WTC11 (cell line): ENCODE results near the gene DPY19L3. TPM values are rescaled to one million over a fixed set of nuclear protein-coding genes. Genes with fewer than 3 reads are reported as not detected.

ENCODE experiments used
- ATAC-seq: fragments of 200-7000 bp; cut with Tn5 transposase; 2 replicates; pipeline ENCODE4 v1.10.0; 2021; ENCODE audit warnings: mild to moderate bottlenecking, moderate library complexity
- CTCF ChIA-PET: fragments of 300-600 bp; sonication (Branson Sonifier 250); formaldehyde crosslinking; loops from one replicate; lab custom pipeline; 2021; ENCODE audit warnings: antibody characterized with exemption; lab: Charles Lee
- POLR2A ChIA-PET: fragments of 350-600 bp; sonication (Branson Sonifier 250); formaldehyde crosslinking; loops from one replicate; lab custom pipeline; 2021; ENCODE audit warnings: antibody characterized with exemption; lab: Charles Lee
- DNase-seq: peaks from one replicate; pipeline ENCODE4 v3.0.0; 2021; ENCODE audit warnings: low spot score
- H3K27ac Mint-ChIP-seq: 2 replicates; pipeline ENCODE4 v1.8.0; 2021; ENCODE audit warnings: mixed read lengths
- H3K27me3 Mint-ChIP-seq: 2 replicates; pipeline ENCODE4 v1.8.0; 2021; ENCODE audit warnings: low read depth, mild to moderate bottlenecking, moderate library complexity, mixed read lengths
- H3K36me3 Mint-ChIP-seq: 2 replicates; pipeline ENCODE4 v1.8.0; 2021; ENCODE audit warnings: mixed read lengths
- H3K4me1 Mint-ChIP-seq: 2 replicates; pipeline ENCODE4 v1.8.0; 2022; ENCODE audit warnings: mixed read lengths
- H3K4me3 Mint-ChIP-seq: 2 replicates; pipeline ENCODE4 v1.8.0; 2021; ENCODE audit warnings: mild to moderate bottlenecking, moderate library complexity, mixed read lengths
- H3K9me3 Mint-ChIP-seq: 2 replicates; pipeline ENCODE4 v1.8.0; 2021; ENCODE audit warnings: mixed read lengths
- ATF1 ChIP-seq: sonication (generic); formaldehyde crosslinking; IDR thresholded peaks from 2 replicates; pipeline ENCODE4 v1.8.1; 2023; ENCODE audit warnings: mild to moderate bottlenecking, moderate library complexity, missing genetic modification reagents
- EMX1 ChIP-seq: fragments of 250-450 bp; sonication (Bioruptor Pico); IDR thresholded peaks from 2 replicates; pipeline ENCODE4 v1.8.0; 2021; ENCODE audit warnings: mild to moderate bottlenecking
- JAZF1 ChIP-seq: fragments of 250-450 bp; sonication (Bioruptor Pico); IDR thresholded peaks from 2 replicates; pipeline ENCODE4 v1.9.0; 2021; ENCODE audit warnings: moderate library complexity, mild to moderate bottlenecking, inconsistent platforms
- MYBL2 ChIP-seq: sonication (generic); formaldehyde crosslinking; IDR thresholded peaks from 2 replicates; pipeline ENCODE4 v1.8.1; 2023; ENCODE audit warnings: mild to moderate bottlenecking, moderate library complexity, missing genetic modification reagents
- NR3C1 ChIP-seq: sonication (generic); formaldehyde crosslinking; conservative IDR thresholded peaks from 2 replicates; pipeline ENCODE4 v1.8.1; 2023; ENCODE audit warnings: low read depth, mild to moderate bottlenecking, missing genetic modification reagents
- PRRX2 ChIP-seq: fragments of 250-450 bp; sonication (Bioruptor Pico); IDR thresholded peaks from 2 replicates; pipeline ENCODE4 v1.8.0; 2021; ENCODE audit warnings: mild to moderate bottlenecking
- SOX15 ChIP-seq: fragments of 250-450 bp; sonication (Bioruptor Pico); IDR thresholded peaks from 2 replicates; pipeline ENCODE4 v1.9.0; 2021; ENCODE audit warnings: mild to moderate bottlenecking
- TEAD1 ChIP-seq: sonication (generic); formaldehyde crosslinking; IDR thresholded peaks from 2 replicates; pipeline ENCODE4 v1.8.0; 2022; ENCODE audit warnings: mild to moderate bottlenecking, missing genetic modification reagents
- ZBTB21 ChIP-seq: sonication (generic); formaldehyde crosslinking; IDR thresholded peaks from 2 replicates; pipeline ENCODE4 v1.8.1; 2023; ENCODE audit warnings: mild to moderate bottlenecking, missing genetic modification reagents, borderline replicate concordance
- ZNF263 ChIP-seq: sonication (generic); formaldehyde crosslinking; IDR thresholded peaks from 2 replicates; pipeline ENCODE4 v1.8.1; 2022; ENCODE audit warnings: low read depth, mild to moderate bottlenecking, moderate library complexity, missing genetic modification reagents
- ZNF317 ChIP-seq: sonication (generic); formaldehyde crosslinking; IDR thresholded peaks from 2 replicates; pipeline ENCODE4 v1.8.1; 2023; ENCODE audit warnings: low read depth, mild to moderate bottlenecking, moderate library complexity, missing genetic modification reagents, borderline replicate concordance
- ZNF423 ChIP-seq: fragments of 250-450 bp; sonication (Bioruptor Pico); IDR thresholded peaks from 2 replicates; pipeline ENCODE4 v2.1.2; 2022; ENCODE audit warnings: mild to moderate bottlenecking, moderate library complexity
- ZNF671 ChIP-seq: fragments of 250-450 bp; sonication (Bioruptor Pico); IDR thresholded peaks from 2 replicates; pipeline ENCODE4 v1.8.0; 2021; ENCODE audit warnings: mild to moderate bottlenecking
- total RNA-seq: library from RNA; stranded (reverse); gene quantifications from 3 replicates; pipeline ENCODE4 v1.2.3, GENCODE V29; 2021
- TF ChIP-seq, protein P1 (sequence below): sonication (generic); formaldehyde crosslinking; IDR thresholded peaks from 2 replicates; pipeline ENCODE4 v1.8.1; 2022; ENCODE audit warnings: mild to moderate bottlenecking, moderate library complexity, missing genetic modification reagents
- TF ChIP-seq, protein P2 (sequence below): sonication (generic); formaldehyde crosslinking; IDR thresholded peaks from 2 replicates; pipeline ENCODE4 v1.8.1; 2022; ENCODE audit warnings: missing genetic modification reagents, borderline replicate concordance
- TF ChIP-seq, protein P3 (sequence below): sonication (generic); formaldehyde crosslinking; conservative IDR thresholded peaks from 2 replicates; pipeline ENCODE4 v1.8.1; 2023; ENCODE audit warnings: mild to moderate bottlenecking, low read depth, missing genetic modification reagents, moderate library complexity
- TF ChIP-seq, protein P4 (sequence below): sonication (generic); formaldehyde crosslinking; IDR thresholded peaks from 2 replicates; pipeline ENCODE4 v1.8.1; 2023; ENCODE audit warnings: mild to moderate bottlenecking, missing genetic modification reagents, moderate library complexity
- TF ChIP-seq, protein P5 (sequence below): sonication (generic); formaldehyde crosslinking; IDR thresholded peaks from 2 replicates; pipeline ENCODE4 v1.8.0; 2022; ENCODE audit warnings: mild to moderate bottlenecking, missing genetic modification reagents
- TF ChIP-seq, protein P6 (sequence below): fragments of 250-450 bp; sonication (Bioruptor Pico); conservative IDR thresholded peaks from 2 replicates; pipeline ENCODE4 v1.9.0; 2021; ENCODE audit warnings: mild to moderate bottlenecking
- TF ChIP-seq, protein P7 (sequence below): fragments of 250-450 bp; sonication (Bioruptor Pico); IDR thresholded peaks from 2 replicates; pipeline ENCODE4 v1.9.0; 2021; ENCODE audit warnings: mild to moderate bottlenecking

Gene DPY19L3
- total RNA-seq, 1 experiment from 2014 or later, result 73.2 TPM

DNA sequence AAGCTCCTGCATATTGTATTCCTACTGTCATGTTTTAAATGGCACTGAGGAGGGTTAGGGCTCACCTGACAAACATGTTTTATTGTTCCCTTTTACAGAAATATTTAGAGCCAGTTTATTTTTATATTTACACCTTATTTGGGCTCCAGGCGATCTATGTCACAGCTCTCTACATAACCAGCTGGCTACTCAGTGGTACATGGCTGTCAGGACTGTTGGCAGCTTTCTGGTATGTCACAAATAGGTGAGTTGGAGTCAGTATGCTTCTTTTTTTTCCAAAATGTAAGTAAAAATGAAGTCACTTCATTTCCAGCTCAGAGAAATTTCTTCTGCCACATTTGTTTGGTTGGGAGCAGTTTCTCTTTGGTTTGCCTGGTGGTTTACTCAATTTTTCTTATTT lies 31.5 kb downstream of the DPY19L3 start (continued):
- TF ChIP-seq, protein P1, sequence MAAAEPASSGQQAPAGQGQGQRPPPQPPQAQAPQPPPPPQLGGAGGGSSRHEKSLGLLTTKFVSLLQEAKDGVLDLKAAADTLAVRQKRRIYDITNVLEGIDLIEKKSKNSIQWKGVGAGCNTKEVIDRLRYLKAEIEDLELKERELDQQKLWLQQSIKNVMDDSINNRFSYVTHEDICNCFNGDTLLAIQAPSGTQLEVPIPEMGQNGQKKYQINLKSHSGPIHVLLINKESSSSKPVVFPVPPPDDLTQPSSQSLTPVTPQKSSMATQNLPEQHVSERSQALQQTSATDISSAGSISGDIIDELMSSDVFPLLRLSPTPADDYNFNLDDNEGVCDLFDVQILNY (CRISPR knock-in tag), result no peak
- no peak for TF ChIP-seq SOX15
- no peak for TF ChIP-seq NR3C1
- TF ChIP-seq, protein P2, sequence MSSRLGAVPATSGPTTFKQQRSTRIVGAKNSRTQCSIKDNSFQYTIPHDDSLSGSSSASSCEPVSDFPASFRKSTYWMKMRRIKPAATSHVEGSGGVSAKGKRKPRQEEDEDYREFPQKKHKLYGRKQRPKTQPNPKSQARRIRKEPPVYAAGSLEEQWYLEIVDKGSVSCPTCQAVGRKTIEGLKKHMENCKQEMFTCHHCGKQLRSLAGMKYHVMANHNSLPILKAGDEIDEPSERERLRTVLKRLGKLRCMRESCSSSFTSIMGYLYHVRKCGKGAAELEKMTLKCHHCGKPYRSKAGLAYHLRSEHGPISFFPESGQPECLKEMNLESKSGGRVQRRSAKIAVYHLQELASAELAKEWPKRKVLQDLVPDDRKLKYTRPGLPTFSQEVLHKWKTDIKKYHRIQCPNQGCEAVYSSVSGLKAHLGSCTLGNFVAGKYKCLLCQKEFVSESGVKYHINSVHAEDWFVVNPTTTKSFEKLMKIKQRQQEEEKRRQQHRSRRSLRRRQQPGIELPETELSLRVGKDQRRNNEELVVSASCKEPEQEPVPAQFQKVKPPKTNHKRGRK (CRISPR knock-in tag), result no peak
- no peak for TF ChIP-seq EMX1 (CRISPR knock-in tag)
- TF ChIP-seq, protein P3, sequence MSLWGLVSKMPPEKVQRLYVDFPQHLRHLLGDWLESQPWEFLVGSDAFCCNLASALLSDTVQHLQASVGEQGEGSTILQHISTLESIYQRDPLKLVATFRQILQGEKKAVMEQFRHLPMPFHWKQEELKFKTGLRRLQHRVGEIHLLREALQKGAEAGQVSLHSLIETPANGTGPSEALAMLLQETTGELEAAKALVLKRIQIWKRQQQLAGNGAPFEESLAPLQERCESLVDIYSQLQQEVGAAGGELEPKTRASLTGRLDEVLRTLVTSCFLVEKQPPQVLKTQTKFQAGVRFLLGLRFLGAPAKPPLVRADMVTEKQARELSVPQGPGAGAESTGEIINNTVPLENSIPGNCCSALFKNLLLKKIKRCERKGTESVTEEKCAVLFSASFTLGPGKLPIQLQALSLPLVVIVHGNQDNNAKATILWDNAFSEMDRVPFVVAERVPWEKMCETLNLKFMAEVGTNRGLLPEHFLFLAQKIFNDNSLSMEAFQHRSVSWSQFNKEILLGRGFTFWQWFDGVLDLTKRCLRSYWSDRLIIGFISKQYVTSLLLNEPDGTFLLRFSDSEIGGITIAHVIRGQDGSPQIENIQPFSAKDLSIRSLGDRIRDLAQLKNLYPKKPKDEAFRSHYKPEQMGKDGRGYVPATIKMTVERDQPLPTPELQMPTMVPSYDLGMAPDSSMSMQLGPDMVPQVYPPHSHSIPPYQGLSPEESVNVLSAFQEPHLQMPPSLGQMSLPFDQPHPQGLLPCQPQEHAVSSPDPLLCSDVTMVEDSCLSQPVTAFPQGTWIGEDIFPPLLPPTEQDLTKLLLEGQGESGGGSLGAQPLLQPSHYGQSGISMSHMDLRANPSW, result no peak
- TF ChIP-seq, protein P4, sequence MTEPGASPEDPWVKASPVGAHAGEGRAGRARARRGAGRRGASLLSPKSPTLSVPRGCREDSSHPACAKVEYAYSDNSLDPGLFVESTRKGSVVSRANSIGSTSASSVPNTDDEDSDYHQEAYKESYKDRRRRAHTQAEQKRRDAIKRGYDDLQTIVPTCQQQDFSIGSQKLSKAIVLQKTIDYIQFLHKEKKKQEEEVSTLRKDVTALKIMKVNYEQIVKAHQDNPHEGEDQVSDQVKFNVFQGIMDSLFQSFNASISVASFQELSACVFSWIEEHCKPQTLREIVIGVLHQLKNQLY, result no peak

DNA sequence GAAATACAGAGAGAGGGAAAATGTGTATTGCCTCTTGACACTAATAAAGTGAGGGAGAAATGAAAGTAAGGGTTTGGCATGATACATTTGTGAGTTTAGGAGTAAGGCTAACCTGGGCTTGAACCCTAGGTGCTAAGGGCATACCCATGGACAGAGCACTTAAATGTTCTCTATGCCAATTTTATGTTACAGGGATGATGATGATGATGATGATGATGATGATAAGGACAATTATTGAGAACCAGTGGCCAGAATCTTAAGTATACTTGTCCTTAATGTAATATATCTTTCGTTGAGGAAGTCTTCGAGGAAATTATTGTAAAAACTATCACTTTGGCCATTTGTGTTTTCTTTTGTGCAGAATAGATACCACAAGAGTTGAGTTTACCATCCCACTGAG lies 33.2 kb downstream of the DPY19L3 start:
- ATAC-seq (no peak), DNase-seq (no peak)
- Mint-ChIP-seq H3K27ac (no peak overlapping the region), H3K36me3 (peaks cover 27% of the 10 kb centered on the region), H3K9me3 (no peaks in the 10 kb centered on the region), H3K4me1 (no peaks in the 10 kb centered on the region), H3K27me3 (no peaks in the 10 kb centered on the region), H3K4me3 (no peak overlapping the region)
- ChIA-PET POLR2A (no interaction called here), CTCF (no interaction called here)
- TF ChIP-seq ZBTB21 (CRISPR knock-in tag) (no peak), JAZF1 (CRISPR knock-in tag) (no peak), ATF1 (CRISPR knock-in tag) (no peak), ZNF671 (CRISPR knock-in tag) (no peak), ZNF423 (no peak), ZNF317 (CRISPR knock-in tag) (no peak), TEAD1 (CRISPR knock-in tag) (no peak), PRRX2 (no peak), ZNF263 (CRISPR knock-in tag) (no peak), MYBL2 (CRISPR knock-in tag) (no peak)
- TF ChIP-seq, protein P5, sequence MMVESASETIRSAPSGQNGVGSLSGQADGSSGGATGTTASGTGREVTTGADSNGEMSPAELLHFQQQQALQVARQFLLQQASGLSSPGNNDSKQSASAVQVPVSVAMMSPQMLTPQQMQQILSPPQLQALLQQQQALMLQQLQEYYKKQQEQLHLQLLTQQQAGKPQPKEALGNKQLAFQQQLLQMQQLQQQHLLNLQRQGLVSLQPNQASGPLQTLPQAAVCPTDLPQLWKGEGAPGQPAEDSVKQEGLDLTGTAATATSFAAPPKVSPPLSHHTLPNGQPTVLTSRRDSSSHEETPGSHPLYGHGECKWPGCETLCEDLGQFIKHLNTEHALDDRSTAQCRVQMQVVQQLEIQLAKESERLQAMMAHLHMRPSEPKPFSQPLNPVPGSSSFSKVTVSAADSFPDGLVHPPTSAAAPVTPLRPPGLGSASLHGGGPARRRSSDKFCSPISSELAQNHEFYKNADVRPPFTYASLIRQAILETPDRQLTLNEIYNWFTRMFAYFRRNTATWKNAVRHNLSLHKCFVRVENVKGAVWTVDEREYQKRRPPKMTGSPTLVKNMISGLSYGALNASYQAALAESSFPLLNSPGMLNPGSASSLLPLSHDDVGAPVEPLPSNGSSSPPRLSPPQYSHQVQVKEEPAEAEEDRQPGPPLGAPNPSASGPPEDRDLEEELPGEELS, result no peak
- TF ChIP-seq, protein P6, sequence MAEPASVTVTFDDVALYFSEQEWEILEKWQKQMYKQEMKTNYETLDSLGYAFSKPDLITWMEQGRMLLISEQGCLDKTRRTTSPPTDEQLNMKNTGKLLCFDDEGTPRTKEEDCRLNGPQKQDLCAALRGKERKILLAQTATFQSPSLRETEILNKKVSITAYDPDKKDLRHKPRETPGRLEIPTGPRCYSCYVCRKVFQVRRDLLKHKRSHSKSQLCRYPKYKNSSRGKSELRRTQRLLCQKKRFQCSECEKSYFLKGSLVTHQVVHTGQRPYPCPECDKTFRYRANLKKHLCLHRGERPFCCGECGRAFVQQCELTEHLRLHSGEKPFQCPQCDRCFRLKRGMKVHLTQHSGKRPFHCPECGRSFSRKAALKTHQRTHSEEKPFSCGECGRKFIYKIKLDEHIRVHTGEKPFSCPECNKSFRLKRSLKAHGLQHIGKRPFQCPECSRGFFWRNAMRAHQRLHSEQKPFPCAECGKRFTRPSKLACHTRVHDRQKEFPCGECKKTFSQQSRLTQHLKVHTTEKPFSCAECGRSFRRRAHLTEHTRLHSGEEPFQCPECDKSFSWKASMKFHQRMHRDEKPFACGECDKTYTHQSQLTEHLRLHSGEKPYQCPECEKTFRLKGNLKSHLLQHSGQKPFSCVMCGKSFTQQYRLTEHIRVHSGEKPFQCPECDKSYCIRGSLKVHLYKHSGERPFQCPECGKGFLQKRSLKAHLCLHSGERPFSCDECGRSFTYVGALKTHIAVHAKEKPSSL (CRISPR knock-in tag), result no peak
- TF ChIP-seq, protein P7, sequence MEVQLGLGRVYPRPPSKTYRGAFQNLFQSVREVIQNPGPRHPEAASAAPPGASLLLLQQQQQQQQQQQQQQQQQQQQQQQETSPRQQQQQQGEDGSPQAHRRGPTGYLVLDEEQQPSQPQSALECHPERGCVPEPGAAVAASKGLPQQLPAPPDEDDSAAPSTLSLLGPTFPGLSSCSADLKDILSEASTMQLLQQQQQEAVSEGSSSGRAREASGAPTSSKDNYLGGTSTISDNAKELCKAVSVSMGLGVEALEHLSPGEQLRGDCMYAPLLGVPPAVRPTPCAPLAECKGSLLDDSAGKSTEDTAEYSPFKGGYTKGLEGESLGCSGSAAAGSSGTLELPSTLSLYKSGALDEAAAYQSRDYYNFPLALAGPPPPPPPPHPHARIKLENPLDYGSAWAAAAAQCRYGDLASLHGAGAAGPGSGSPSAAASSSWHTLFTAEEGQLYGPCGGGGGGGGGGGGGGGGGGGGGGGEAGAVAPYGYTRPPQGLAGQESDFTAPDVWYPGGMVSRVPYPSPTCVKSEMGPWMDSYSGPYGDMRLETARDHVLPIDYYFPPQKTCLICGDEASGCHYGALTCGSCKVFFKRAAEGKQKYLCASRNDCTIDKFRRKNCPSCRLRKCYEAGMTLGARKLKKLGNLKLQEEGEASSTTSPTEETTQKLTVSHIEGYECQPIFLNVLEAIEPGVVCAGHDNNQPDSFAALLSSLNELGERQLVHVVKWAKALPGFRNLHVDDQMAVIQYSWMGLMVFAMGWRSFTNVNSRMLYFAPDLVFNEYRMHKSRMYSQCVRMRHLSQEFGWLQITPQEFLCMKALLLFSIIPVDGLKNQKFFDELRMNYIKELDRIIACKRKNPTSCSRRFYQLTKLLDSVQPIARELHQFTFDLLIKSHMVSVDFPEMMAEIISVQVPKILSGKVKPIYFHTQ (CRISPR knock-in tag), result no peak
- TF ChIP-seq, protein P4, result no peak
